Esophagus muscularis mucosa (tissue), 3 donors: ENCODE results near the gene SLC25A25.
"Not testable (repeated sequence)": the region's sequence is repeated elsewhere in the genome, so short reads cannot be mapped to it uniquely, and the experiment has no call there.

ENCODE experiments used
- EP300 ChIP-seq: sonication (generic); formaldehyde crosslinking; IDR thresholded peaks from one replicate; pipeline ENCODE4 v1.6.1; 2017; ENCODE audit warnings: antibody characterized with exemption
- POLR2A ChIP-seq: fragments of 450-650 bp; IDR thresholded peaks from one replicate; pipeline ENCODE4 v1.6.1; 2017; ENCODE audit warnings: antibody characterized with exemption, moderate library complexity, mild to moderate bottlenecking, low read depth
- POLR2AphosphoS5 ChIP-seq, 2 donors: sonication (generic); formaldehyde crosslinking; IDR thresholded peaks; one replicate each; pipeline ENCODE4 v1.6.1; 2017; ENCODE audit warnings: antibody characterized with exemption in 2 of 2

DNA sequence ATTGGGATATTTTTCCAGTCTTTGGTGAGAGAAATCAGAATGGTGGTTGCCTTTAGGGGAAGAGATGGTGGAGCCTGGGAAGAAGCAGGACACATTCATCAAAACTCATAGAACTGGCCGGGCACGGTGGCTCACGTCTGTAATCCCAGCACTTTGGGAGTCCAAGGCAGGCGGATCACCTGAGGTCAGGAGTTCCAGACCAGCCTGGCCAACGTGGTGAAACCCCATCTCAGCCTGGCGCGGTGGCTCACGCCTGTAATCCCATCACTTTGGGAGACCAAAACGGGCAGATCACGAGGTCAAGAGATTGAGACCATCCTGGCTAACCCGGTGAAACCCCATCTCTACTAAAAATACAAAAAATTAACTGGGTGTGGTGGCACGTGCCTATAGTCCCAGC, 43.7 kb downstream of the SLC25A25 start:
- TF ChIP-seq POLR2AphosphoS5 (IDR thresholded peaks at IDR 0.05); EP300; POLR2A: not testable (repeated sequence)
